WTC11 (cell line): ENCODE data around the gene TBX4. TPM values are rescaled to one million over a fixed set of nuclear protein-coding genes. Genes with fewer than 3 reads are reported as not detected.

Experiments
- ATAC-seq: fragments of 200-7000 bp; cut with Tn5 transposase; 2 replicates; pipeline ENCODE4 v1.10.0; 2021; ENCODE audit warnings: mild to moderate bottlenecking, moderate library complexity
- CTCF ChIA-PET: fragments of 300-600 bp; sonication (Branson Sonifier 250); formaldehyde crosslinking; loops from one replicate; lab custom pipeline; 2021; ENCODE audit warnings: antibody characterized with exemption; lab: Charles Lee
- POLR2A ChIA-PET: fragments of 350-600 bp; sonication (Branson Sonifier 250); formaldehyde crosslinking; loops from one replicate; lab custom pipeline; 2021; ENCODE audit warnings: antibody characterized with exemption; lab: Charles Lee
- DNase-seq: peaks from one replicate; pipeline ENCODE4 v3.0.0; 2021; ENCODE audit warnings: low spot score
- H3K27ac Mint-ChIP-seq: 2 replicates; pipeline ENCODE4 v1.8.0; 2021; ENCODE audit warnings: mixed read lengths
- H3K27me3 Mint-ChIP-seq: 2 replicates; pipeline ENCODE4 v1.8.0; 2021; ENCODE audit warnings: low read depth, mild to moderate bottlenecking, moderate library complexity, mixed read lengths
- H3K36me3 Mint-ChIP-seq: 2 replicates; pipeline ENCODE4 v1.8.0; 2021; ENCODE audit warnings: mixed read lengths
- H3K4me1 Mint-ChIP-seq: 2 replicates; pipeline ENCODE4 v1.8.0; 2022; ENCODE audit warnings: mixed read lengths
- H3K4me3 Mint-ChIP-seq: 2 replicates; pipeline ENCODE4 v1.8.0; 2021; ENCODE audit warnings: mild to moderate bottlenecking, moderate library complexity, mixed read lengths
- H3K9me3 Mint-ChIP-seq: 2 replicates; pipeline ENCODE4 v1.8.0; 2021; ENCODE audit warnings: mixed read lengths
- AR ChIP-seq: fragments of 250-450 bp; sonication (Bioruptor Pico); IDR thresholded peaks from 2 replicates; pipeline ENCODE4 v1.9.0; 2021; ENCODE audit warnings: mild to moderate bottlenecking
- ATF1 ChIP-seq: sonication (generic); formaldehyde crosslinking; IDR thresholded peaks from 2 replicates; pipeline ENCODE4 v1.8.1; 2023; ENCODE audit warnings: mild to moderate bottlenecking, moderate library complexity, missing genetic modification reagents
- ELF4 ChIP-seq: sonication (generic); formaldehyde crosslinking; IDR thresholded peaks from 2 replicates; pipeline ENCODE4 v1.8.1; 2022; ENCODE audit warnings: low read depth, mild to moderate bottlenecking, moderate library complexity, missing genetic modification reagents
- EMX1 ChIP-seq: fragments of 250-450 bp; sonication (Bioruptor Pico); IDR thresholded peaks from 2 replicates; pipeline ENCODE4 v1.8.0; 2021; ENCODE audit warnings: mild to moderate bottlenecking
- ESRRA ChIP-seq: sonication (generic); formaldehyde crosslinking; IDR thresholded peaks from 2 replicates; pipeline ENCODE4 v1.8.1; 2022; ENCODE audit warnings: mild to moderate bottlenecking, missing genetic modification reagents, borderline replicate concordance
- HMGA2 ChIP-seq: fragments of 250-450 bp; sonication (Bioruptor Pico); IDR thresholded peaks from 2 replicates; pipeline ENCODE4 v1.4.0; 2021; ENCODE audit warnings: mild to moderate bottlenecking, moderate library complexity
- NR3C1 ChIP-seq: sonication (generic); formaldehyde crosslinking; conservative IDR thresholded peaks from 2 replicates; pipeline ENCODE4 v1.8.1; 2023; ENCODE audit warnings: low read depth, mild to moderate bottlenecking, missing genetic modification reagents
- PRDM15 ChIP-seq: sonication (generic); formaldehyde crosslinking; IDR thresholded peaks from 2 replicates; pipeline ENCODE4 v1.8.0; 2022; ENCODE audit warnings: missing genetic modification reagents
- SMAD3 ChIP-seq: sonication (generic); formaldehyde crosslinking; IDR thresholded peaks from 2 replicates; pipeline ENCODE4 v1.8.0; 2022; ENCODE audit warnings: missing genetic modification reagents, mild to moderate bottlenecking, borderline replicate concordance
- SOX15 ChIP-seq: fragments of 250-450 bp; sonication (Bioruptor Pico); IDR thresholded peaks from 2 replicates; pipeline ENCODE4 v1.9.0; 2021; ENCODE audit warnings: mild to moderate bottlenecking
- TEAD1 ChIP-seq: sonication (generic); formaldehyde crosslinking; IDR thresholded peaks from 2 replicates; pipeline ENCODE4 v1.8.0; 2022; ENCODE audit warnings: mild to moderate bottlenecking, missing genetic modification reagents
- TEAD4 ChIP-seq: sonication (generic); formaldehyde crosslinking; IDR thresholded peaks from 2 replicates; pipeline ENCODE4 v1.8.0; 2022; ENCODE audit warnings: mild to moderate bottlenecking, missing genetic modification reagents
- TP53 ChIP-seq: sonication (generic); formaldehyde crosslinking; IDR thresholded peaks from 2 replicates; pipeline ENCODE4 v1.8.1; 2023; ENCODE audit warnings: mild to moderate bottlenecking, missing genetic modification reagents
- ZBTB21 ChIP-seq: sonication (generic); formaldehyde crosslinking; IDR thresholded peaks from 2 replicates; pipeline ENCODE4 v1.8.1; 2023; ENCODE audit warnings: mild to moderate bottlenecking, missing genetic modification reagents, borderline replicate concordance
- ZNF263 ChIP-seq: sonication (generic); formaldehyde crosslinking; IDR thresholded peaks from 2 replicates; pipeline ENCODE4 v1.8.1; 2022; ENCODE audit warnings: low read depth, mild to moderate bottlenecking, moderate library complexity, missing genetic modification reagents
- ZNF317 ChIP-seq: sonication (generic); formaldehyde crosslinking; IDR thresholded peaks from 2 replicates; pipeline ENCODE4 v1.8.1; 2023; ENCODE audit warnings: low read depth, mild to moderate bottlenecking, moderate library complexity, missing genetic modification reagents, borderline replicate concordance
- total RNA-seq: library from RNA; stranded (reverse); gene quantifications from 3 replicates; pipeline ENCODE4 v1.2.3, GENCODE V29; 2021
- TF ChIP-seq, protein P1 (sequence below): fragments of 250-450 bp; sonication (Bioruptor Pico); IDR thresholded peaks from 2 replicates; pipeline ENCODE4 v1.9.0; 2021; ENCODE audit warnings: mild to moderate bottlenecking
- TF ChIP-seq, protein P2 (sequence below): fragments of 250-450 bp; sonication (Bioruptor Pico); IDR thresholded peaks from 2 replicates; pipeline ENCODE4 v1.9.0; 2021; ENCODE audit warnings: mild to moderate bottlenecking, borderline replicate concordance
- TF ChIP-seq, protein P3 (sequence below): fragments of 250-450 bp; sonication (Bioruptor Pico); IDR thresholded peaks from 2 replicates; pipeline ENCODE4 v1.9.0; 2021; ENCODE audit warnings: moderate library complexity, mild to moderate bottlenecking, inconsistent platforms, borderline replicate concordance
- TF ChIP-seq, protein P4 (sequence below): fragments of 200-600 bp; IDR thresholded peaks from 2 replicates; pipeline ENCODE4 v1.8.0; 2022; ENCODE audit warnings: antibody characterized with exemption

Gene TBX4
- total RNA-seq, 1 experiment from 2014 or later: not detected

DNA sequence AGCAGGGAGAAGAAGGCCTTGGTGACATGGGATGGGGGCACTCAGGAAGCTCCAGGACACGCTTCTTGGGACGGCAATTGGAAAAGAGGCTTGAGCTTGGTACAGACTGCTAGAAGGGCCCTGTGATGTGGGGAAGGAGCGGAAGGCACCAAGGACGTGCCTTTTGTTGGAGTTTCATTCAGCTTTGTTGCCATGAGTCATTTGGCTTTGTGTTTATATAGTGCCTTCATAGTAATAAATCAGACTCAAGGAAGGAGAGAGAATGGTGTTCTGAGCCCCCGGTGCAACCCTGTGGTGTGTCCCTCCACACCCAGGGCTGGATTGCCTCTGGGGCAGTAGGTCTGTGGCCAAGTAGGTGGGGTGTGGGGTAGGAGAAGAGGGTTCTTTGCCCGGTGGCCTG, 7.4 kb upstream of the TBX4 start (continued):
- TF ChIP-seq ZNF263 (CRISPR knock-in tag): no peak
- no peak for TF ChIP-seq HMGA2 (CRISPR knock-in tag)
- TF ChIP-seq, protein P1, sequence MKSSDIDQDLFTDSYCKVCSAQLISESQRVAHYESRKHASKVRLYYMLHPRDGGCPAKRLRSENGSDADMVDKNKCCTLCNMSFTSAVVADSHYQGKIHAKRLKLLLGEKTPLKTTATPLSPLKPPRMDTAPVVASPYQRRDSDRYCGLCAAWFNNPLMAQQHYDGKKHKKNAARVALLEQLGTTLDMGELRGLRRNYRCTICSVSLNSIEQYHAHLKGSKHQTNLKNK (CRISPR knock-in tag): no peak
- TF ChIP-seq SOX15: no peak
- TF ChIP-seq, protein P2, sequence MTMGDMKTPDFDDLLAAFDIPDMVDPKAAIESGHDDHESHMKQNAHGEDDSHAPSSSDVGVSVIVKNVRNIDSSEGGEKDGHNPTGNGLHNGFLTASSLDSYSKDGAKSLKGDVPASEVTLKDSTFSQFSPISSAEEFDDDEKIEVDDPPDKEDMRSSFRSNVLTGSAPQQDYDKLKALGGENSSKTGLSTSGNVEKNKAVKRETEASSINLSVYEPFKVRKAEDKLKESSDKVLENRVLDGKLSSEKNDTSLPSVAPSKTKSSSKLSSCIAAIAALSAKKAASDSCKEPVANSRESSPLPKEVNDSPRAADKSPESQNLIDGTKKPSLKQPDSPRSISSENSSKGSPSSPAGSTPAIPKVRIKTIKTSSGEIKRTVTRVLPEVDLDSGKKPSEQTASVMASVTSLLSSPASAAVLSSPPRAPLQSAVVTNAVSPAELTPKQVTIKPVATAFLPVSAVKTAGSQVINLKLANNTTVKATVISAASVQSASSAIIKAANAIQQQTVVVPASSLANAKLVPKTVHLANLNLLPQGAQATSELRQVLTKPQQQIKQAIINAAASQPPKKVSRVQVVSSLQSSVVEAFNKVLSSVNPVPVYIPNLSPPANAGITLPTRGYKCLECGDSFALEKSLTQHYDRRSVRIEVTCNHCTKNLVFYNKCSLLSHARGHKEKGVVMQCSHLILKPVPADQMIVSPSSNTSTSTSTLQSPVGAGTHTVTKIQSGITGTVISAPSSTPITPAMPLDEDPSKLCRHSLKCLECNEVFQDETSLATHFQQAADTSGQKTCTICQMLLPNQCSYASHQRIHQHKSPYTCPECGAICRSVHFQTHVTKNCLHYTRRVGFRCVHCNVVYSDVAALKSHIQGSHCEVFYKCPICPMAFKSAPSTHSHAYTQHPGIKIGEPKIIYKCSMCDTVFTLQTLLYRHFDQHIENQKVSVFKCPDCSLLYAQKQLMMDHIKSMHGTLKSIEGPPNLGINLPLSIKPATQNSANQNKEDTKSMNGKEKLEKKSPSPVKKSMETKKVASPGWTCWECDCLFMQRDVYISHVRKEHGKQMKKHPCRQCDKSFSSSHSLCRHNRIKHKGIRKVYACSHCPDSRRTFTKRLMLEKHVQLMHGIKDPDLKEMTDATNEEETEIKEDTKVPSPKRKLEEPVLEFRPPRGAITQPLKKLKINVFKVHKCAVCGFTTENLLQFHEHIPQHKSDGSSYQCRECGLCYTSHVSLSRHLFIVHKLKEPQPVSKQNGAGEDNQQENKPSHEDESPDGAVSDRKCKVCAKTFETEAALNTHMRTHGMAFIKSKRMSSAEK (CRISPR knock-in tag): no peak

- no peak for DNase-seq
- H3K4me1 Mint-ChIP-seq: peaks cover 26% of the 10 kb centered on the region
- peaks cover 71% of the 10 kb centered on the region for H3K27me3 Mint-ChIP-seq
- POLR2A ChIA-PET: no interaction called here
- no peak for ATAC-seq
- no peak for TF ChIP-seq ZBTB21 (CRISPR knock-in tag)
- TF ChIP-seq, protein P3, sequence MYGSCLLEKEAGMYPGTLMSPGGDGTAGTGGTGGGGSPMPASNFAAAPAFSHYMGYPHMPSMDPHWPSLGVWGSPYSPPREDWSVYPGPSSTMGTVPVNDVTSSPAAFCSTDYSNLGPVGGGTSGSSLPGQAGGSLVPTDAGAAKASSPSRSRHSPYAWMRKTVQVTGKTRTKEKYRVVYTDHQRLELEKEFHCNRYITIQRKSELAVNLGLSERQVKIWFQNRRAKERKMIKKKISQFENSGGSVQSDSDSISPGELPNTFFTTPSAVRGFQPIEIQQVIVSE (CRISPR knock-in tag): no peak
- no peak for TF ChIP-seq SOX15
- no peak for TF ChIP-seq EMX1
- TF ChIP-seq AR: no peak
- no peak for TF ChIP-seq ZNF317 (CRISPR knock-in tag)
- no peak for TF ChIP-seq SMAD3
- TF ChIP-seq NR3C1 (CRISPR knock-in tag): no peak
- TF ChIP-seq ELF4 (CRISPR knock-in tag): no peak
- no peak for TF ChIP-seq ATF1 (CRISPR knock-in tag)
- no peak for TF ChIP-seq ESRRA (CRISPR knock-in tag)
- TF ChIP-seq TEAD4 (CRISPR knock-in tag): no peak
- TF ChIP-seq, all 79 proteins: peak for 0
- 0 out of 2 replicates have a peak, but pooled peaks cover 3% of the 10 kb centered on the region for H3K9me3 Mint-ChIP-seq
- H3K4me3 Mint-ChIP-seq: no peak overlapping the region
- no peaks in the 10 kb centered on the region for H3K36me3 Mint-ChIP-seq
- no peak overlapping the region for H3K27ac Mint-ChIP-seq
- CTCF ChIA-PET: interaction anchor here (1.0 to 2.2 kb wide), 7 partner anchors 15 to 127 kb away, joined by 3 to 10 read pairs (median 7); no protein-coding TSS in a partner anchor
These were observed 4.9 kb upstream of the TBX4 start for GRCh38 chr17:61447358-61447757.

GRCh38 chr17:61448042-61448441, 4.2 kb upstream of the TBX4 start:
- Mint-ChIP-seq H3K36me3 (no peaks in the 10 kb centered on the region), H3K9me3 (no peaks in the 10 kb centered on the region), H3K4me3 (no peak overlapping the region), H3K27ac (no peak overlapping the region), H3K4me1 (peaks cover 29% of the 10 kb centered on the region), H3K27me3 (peaks cover 73% of the 10 kb centered on the region)
- ATAC-seq: no peak
- ChIA-PET POLR2A (no interaction called here), CTCF (interaction anchor here (0.7 to 2.2 kb wide), 9 partner anchors 14 to 447 kb away, joined by 3 to 10 read pairs (median 5); no protein-coding TSS in a partner anchor)
- no peak for DNase-seq
- no peak for TF ChIP-seq TEAD1
- TF ChIP-seq, protein P1 (CRISPR knock-in tag): no peak
- TF ChIP-seq TP53 (CRISPR knock-in tag): no peak
- TF ChIP-seq PRDM15 (CRISPR knock-in tag): no peak
- TF ChIP-seq, protein P4, sequence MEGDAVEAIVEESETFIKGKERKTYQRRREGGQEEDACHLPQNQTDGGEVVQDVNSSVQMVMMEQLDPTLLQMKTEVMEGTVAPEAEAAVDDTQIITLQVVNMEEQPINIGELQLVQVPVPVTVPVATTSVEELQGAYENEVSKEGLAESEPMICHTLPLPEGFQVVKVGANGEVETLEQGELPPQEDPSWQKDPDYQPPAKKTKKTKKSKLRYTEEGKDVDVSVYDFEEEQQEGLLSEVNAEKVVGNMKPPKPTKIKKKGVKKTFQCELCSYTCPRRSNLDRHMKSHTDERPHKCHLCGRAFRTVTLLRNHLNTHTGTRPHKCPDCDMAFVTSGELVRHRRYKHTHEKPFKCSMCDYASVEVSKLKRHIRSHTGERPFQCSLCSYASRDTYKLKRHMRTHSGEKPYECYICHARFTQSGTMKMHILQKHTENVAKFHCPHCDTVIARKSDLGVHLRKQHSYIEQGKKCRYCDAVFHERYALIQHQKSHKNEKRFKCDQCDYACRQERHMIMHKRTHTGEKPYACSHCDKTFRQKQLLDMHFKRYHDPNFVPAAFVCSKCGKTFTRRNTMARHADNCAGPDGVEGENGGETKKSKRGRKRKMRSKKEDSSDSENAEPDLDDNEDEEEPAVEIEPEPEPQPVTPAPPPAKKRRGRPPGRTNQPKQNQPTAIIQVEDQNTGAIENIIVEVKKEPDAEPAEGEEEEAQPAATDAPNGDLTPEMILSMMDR: no peak
